Erythroblast (primary cell): ENCODE results near the gene HS3ST6.
"Not testable (repeated sequence)": the region's sequence is repeated elsewhere in the genome, so short reads cannot be mapped to it uniquely, and the experiment has no call there.

ENCODE experiments used
- DNase-seq, 2 experiments: peaks; one replicate each; lab custom pipeline; 2025; lab: John Stamatoyannopoulos, UW
- GATA1 ChIP-seq: IDR thresholded peaks from 2 replicates; pipeline ENCODE4 v1.6.1; 2011; ENCODE audit warnings: low read depth, mild to moderate bottlenecking, control low read depth, low read length, moderate library complexity
- POLR2A ChIP-seq: IDR thresholded peaks from 2 replicates; pipeline ENCODE4 v1.6.1; 2011; ENCODE audit warnings: mild to moderate bottlenecking, low read length

The HS3ST6 gene

GRCh38 chr16:1918351-1919326 is at the start of gene HS3ST6:
Gene HS3ST6 (minus strand): TSS chr16:1918415. CDS start chr16:1918323, 92 bp downstream.
- DNase-seq: no peak
- no peak for TF ChIP-seq POLR2A
- TF ChIP-seq GATA1: no peak

GRCh38 chr16:1966460-1966859 is 48.2 kb upstream of the HS3ST6 start, which contains the start of gene RNF151:
Gene RNF151 (plus strand): TSS chr16:1966856. CDS start chr16:1966882, 26 bp downstream.
- TF ChIP-seq GATA1: no peak
- no peak for TF ChIP-seq POLR2A
- no peak for DNase-seq

DNA sequence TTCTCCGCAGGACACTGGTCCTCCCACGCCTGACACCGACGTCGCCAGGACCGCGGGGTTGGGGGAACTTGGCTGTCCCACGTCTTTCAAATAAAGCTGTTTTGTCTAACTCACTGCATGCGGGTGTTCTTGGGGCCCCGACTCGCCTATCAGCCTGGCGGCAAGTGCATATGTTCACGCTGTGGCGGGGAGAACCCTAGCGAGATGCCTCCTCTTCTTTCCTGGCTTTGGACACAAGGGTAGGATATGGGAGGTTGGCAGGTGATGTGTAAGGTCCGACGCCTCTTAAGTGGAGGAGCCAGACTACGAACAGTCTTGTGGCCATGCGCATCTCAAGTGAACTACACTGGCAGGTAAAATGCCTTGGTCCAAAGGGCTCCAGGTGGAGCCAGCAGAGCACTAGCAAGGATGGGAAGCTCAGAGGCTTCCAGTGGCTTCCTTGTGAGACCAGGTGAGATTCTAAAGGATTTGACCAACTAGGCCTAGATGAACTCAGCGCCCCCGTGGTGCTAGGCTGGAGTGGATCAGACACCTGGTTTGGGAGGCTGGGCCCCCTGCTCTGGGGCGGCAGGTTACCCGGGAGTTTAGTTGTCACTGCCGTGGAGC is 47.3 kb upstream of the HS3ST6 start:
- TF ChIP-seq GATA1: no peak
- TF ChIP-seq POLR2A: no peak
- DNase-seq: peak; percentile 66 to 73

DNA sequence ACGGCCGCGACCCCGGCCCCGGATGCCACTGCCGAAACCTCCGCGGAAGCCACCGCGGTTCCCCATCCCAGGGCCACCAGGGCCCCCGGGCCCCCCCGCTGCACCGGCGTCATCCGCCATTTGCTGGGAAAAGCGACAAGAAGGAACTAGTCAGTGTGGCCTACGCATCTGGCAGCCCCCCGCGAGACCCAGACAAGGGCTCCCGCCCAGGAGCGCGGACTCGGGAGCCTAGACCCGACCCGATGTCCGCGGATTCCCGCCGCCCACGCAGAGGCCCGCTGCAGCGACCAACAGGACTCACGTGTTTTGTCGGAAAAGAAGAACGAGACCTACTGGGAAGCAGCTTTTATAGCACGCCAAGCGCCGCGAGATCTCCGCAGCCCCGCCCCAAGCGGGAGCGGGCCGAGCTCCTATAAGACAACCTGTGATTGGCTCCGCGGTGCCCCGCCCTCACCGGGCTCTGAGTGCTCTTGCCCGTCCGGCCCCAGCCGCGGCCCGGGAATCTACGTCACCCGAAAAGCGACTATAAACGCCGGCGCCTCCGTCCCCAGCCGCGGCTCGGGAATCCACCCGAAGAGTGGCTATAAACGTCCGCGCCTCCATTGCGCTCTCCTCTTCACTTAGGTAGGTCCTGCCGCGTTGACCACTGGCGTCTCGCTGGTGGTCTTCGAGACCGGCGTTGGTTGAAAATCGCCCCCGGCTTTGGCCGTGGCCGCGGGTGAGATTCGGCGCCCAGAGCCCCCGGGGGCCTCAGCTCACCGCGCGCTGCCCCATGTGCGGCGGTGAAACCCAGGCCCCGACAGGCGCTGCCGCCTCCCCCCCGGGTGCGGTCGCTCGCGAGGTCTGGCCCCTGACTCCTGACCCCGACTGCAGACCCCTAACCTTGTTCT is 46.5 kb upstream of the HS3ST6 start, which contains the start of gene RPS2:
TSS of gene RPS2 (minus strand) at position 321 of the 890 bp plus-strand sequence. CDS start at position 120, 201 bp downstream.
- peak; percentile 99 for TF ChIP-seq POLR2A
- no peak for TF ChIP-seq GATA1
- peak; percentile 99 for DNase-seq

DNA sequence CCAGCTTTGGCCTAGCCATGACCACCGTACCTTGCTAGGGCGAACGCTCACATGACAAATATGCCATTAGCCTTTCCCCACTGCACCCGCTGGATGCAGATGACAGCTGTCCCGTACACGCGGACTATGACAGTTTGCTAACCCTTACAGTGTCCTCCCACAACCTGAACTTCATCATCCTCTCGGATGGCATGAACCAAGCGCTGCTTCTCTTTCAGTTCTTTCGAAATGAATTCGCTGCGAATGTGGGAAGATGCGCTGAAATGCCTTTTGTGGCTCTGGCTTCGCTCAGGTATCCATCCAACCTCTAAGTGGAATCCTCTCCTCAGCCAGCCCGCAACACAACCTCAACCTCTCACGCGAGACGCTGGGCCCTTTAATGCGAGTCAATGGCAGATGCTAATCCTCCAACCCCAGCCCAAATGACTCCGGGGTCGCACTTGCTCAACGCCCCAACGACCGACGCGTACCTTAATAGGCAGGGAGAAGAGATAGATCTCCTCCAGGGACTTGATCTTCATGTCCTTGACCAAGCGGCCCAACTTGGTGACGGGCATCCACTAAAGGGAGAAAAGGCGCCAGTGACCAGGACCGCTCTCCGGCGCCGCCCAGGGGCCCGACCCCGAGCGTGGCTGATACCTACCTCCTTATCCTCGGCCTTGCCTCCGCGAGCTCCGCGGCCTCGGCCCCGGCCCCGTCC is 45.7 kb upstream of the HS3ST6 start:
- TF ChIP-seq GATA1 (no peak), POLR2A (no peak)
- DNase-seq: peak; percentile 73 to 81

DNA sequence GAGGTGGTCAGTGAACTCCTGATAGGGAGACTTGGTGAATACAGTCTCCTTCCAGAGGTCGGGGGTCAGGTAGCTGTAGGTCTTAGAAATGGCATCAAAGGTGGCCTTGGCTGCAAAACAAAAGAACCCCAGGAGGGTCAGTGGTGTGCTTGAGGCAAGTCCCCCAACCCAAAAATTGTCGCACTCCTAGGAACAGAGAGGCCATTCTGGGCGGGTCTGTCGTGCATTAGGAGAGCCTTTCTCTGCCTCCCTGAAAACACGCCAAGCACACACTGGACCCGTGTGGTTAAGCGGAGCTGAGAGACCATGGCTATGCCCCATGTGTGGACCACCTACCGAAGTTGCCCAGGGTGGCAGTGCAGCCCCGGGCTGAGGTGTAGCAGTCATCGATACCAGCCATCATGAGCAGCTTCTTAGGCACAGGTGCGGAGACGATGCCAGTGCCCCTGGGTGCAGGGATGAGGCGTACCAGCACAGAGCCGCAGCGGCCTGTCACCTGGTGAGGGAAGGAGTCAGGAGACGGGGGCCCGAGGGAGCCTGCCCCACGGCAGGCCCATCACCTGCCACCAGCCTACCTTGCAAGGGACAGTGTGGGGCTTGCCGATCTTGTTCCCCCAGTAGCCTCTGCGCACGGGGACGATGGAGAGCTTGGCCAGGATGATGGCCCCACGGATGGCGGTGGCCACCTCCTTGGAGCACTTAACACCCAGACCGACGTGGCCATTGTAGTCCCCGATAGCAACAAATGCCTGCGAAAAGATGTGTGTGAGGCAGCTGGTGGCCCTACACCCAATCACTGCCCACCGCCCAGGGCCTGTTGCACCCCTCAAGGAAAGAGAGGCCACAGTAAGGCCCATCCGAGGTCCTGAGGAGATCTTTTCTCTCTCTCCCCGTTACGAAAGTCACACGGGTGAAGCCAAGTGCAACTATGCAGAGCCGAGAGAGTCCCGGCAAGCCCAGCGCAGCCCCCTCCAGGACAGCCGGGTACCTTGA is 44.2 kb upstream of the HS3ST6 start:
- TF ChIP-seq POLR2A: peak; percentile 4
- not testable (repeated sequence) for DNase-seq

DNA sequence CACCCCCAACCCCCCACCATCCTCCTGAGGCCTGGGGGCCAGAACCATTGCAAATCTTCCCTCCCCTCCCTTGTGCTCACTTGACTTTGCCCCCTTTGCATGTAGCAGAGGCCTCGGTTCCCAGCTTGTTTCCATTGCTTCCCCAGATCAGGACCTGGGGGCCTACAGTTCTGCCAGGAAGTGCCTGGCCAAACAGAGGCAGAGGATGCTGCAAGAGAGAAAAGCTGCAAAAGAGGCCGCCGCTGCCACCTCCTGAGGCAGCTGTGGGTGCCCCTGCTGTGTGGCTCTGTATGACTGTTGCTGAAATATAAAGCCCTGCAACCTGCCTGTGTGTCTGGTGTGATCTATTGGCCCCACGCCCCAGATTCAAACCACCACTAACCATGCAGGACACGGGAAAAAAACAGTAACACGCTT is 43.4 kb upstream of the HS3ST6 start:
- peak in 1 of 2 experiments; percentile 41 for DNase-seq

GRCh38 chr16:1960665-1961630 is 42.7 kb upstream of the HS3ST6 start:
- TF ChIP-seq GATA1 (no peak), POLR2A (peak; percentile 83)
- DNase-seq: peak in 1 of 2 experiments; percentile 64

More for the DNA sequence above, 43.4 kb upstream of the HS3ST6 start:
- TF ChIP-seq POLR2A (no peak), GATA1 (no peak)

DNA sequence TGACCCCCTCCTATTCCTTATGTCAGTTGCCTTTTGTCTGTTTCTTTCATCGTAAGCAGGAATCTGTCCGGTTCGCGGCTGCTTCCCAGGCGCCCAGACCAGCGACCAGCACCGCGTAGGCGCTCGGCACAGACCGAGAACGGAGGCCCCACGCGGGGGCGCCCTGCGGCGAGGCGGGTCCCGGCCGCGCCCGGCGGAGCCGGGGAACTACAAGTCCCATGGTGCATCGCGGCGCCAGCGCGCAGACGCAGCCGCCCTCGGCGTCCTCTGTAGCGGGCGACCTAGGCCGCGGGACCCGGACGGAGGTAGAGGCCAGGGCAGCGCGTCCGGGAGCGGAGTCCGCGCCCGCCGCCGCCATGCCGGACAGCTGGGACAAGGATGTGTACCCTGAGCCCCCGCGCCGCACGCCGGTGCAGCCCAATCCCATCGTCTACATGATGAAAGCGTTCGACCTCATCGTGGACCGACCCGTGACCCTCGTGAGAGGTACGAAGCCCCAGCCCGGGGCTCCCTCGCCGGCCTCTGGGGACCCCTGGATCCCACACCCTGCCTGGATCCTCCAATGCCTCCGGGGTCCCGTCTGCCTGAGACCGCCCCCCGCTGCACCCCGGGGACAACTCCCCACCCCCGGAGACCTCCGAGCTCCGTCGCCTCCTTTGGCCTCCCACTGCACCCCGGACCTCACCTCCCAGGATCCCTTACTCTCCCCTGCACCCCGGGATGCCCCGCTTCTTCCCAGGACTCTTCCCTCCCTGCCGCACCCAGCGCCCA is 41.2 kb upstream of the HS3ST6 start, which contains the start of gene NDUFB10:
TSS of gene NDUFB10 (plus strand) at position 270 of the 771 bp plus-strand sequence. CDS start at position 357, 87 bp downstream.
- DNase-seq: peak; percentile 91 to 95
- TF ChIP-seq POLR2A (peak; percentile 66), GATA1 (no peak)

GRCh38 chr16:1958715-1959268 is 40.6 kb upstream of the HS3ST6 start:
- TF ChIP-seq POLR2A (no peak), GATA1 (no peak)
- DNase-seq: no peak

GRCh38 chr16:1958143-1958491 is 39.9 kb upstream of the HS3ST6 start:
- DNase-seq: not testable (repeated sequence)

GRCh38 chr16:1957434-1958142 is 39.4 kb upstream of the HS3ST6 start:
- not testable (repeated sequence) for DNase-seq
